SK-N-MC (cell line): Measurements from ENCODE around the gene SIDT1.

Experiments
- EZH2 ChIP-seq: fragments of 200-600 bp; sonication (generic); IDR thresholded peaks from one replicate; pipeline ENCODE4 v1.6.1; 2017; ENCODE audit warnings: antibody characterized with exemption
- POLR2AphosphoS5 ChIP-seq: IDR thresholded peaks from 2 replicates; pipeline ENCODE4 v1.6.1; 2012; ENCODE audit warnings: mild to moderate bottlenecking, low read depth, low read length, borderline replicate concordance

DNA sequence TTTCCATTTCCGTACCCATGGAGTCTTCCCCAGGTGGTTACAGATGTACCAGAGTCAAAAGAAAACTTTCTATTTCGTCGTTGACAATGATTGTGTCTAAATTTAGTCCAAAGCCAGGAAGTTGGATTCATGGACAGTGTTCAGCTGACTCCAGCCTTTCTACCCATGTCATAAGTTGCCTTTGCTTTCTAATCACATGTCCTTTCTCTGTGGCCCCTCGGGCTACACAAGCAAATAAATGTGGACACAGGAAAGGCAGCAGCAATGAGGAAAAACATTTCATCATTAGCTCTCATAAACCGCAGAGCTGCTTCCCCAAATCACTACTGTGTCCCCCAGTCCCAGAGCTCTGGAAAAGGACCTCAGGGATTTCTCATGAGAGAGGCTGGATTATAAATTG lies 82.0 kb downstream of the SIDT1 start:
- TF ChIP-seq EZH2 (no peak), POLR2AphosphoS5 (no peak)
